GM13977 (cell line): Measurements from ENCODE around the gene C1orf167.

Source experiments
- DNase-seq: peaks from one replicate; pipeline ENCODE4 v3.0.0; 2012; ENCODE audit warnings: low spot score
- in situ Hi-C: fragments of 300-500 bp; cut with MboI; formaldehyde crosslinking; loops from one replicate; pipeline ENCODE4 v1.12.0; 2022; ENCODE audit warnings: low sequenced_read_pairs, low pct_unique_long_range_greater_than_20kb, mixed read lengths, inconsistent platforms; ENCODE audit not compliant: unreplicated experiment
- TF ChIP-seq, protein P1 (sequence below): IDR thresholded peaks from 2 replicates; pipeline ENCODE4 v1.5.1; 2012; ENCODE audit warnings: mild to moderate bottlenecking, control low read depth; ENCODE audit not compliant: insufficient read depth; ENCODE audit errors: extremely low read depth, missing control alignments

C1orf167 gene

DNA sequence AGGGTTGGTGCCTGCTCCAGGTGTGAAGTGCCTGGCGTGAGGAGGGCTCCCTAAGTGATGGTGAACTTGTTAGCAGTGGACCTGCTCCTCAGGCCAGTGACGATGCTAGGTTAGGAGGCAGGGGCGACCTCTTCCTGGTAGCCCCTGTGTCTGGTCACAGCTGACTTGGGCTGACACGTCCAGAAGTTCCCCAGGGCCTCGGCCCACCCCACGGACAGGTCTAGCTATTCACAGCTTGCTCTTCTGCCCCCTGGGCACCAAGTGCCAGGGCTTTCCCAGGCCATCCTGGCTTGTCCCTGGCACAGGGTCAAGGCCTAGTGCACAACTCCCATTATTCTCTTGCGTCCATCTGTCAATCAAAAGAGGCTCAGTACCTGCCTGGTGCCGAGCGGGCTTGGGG is 10.9 kb upstream of the C1orf167 start:
- no peak for DNase-seq
- in situ Hi-C loops, result no loop called here
- TF ChIP-seq, protein P1, sequence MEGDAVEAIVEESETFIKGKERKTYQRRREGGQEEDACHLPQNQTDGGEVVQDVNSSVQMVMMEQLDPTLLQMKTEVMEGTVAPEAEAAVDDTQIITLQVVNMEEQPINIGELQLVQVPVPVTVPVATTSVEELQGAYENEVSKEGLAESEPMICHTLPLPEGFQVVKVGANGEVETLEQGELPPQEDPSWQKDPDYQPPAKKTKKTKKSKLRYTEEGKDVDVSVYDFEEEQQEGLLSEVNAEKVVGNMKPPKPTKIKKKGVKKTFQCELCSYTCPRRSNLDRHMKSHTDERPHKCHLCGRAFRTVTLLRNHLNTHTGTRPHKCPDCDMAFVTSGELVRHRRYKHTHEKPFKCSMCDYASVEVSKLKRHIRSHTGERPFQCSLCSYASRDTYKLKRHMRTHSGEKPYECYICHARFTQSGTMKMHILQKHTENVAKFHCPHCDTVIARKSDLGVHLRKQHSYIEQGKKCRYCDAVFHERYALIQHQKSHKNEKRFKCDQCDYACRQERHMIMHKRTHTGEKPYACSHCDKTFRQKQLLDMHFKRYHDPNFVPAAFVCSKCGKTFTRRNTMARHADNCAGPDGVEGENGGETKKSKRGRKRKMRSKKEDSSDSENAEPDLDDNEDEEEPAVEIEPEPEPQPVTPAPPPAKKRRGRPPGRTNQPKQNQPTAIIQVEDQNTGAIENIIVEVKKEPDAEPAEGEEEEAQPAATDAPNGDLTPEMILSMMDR, result no peak

DNA sequence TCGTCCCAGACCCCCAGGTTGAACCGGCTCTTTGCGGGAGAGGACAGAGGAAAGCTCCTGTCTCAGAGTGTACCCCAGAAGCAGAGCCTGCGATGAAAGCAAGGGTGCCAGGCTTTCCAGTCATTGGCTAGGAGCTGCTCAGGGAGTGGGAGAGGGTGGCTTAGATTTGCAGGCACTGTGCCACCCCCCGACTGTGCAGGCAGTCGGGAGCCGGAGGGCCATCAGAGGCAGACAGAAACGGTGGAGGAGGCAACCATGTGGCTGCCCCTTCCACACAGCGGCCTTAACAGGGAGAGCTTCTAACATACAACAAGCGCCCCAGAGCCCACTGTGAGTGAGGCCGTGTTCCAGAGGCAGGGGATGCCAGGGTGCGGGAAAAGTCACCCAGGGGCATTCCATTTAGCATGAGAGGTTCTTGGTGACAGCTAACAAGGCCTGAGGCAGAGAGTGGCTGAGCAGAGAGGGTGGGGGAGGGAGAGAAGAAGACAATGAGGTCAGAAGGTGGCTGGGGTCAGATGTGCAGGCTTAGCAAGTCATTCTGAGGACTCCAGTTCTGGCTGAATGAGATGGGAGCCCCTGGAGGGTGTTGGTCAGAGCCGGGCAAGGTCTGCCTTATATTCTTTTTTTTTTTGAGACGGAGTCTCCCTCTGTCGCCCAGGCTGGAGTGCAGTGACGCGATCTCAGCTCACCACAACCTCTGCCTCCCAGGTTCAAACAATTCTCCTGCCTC is 9.5 kb upstream of the C1orf167 start:
- TF ChIP-seq, protein P1, result no peak
- in situ Hi-C loops, result no loop called here
- no peak for DNase-seq

DNA sequence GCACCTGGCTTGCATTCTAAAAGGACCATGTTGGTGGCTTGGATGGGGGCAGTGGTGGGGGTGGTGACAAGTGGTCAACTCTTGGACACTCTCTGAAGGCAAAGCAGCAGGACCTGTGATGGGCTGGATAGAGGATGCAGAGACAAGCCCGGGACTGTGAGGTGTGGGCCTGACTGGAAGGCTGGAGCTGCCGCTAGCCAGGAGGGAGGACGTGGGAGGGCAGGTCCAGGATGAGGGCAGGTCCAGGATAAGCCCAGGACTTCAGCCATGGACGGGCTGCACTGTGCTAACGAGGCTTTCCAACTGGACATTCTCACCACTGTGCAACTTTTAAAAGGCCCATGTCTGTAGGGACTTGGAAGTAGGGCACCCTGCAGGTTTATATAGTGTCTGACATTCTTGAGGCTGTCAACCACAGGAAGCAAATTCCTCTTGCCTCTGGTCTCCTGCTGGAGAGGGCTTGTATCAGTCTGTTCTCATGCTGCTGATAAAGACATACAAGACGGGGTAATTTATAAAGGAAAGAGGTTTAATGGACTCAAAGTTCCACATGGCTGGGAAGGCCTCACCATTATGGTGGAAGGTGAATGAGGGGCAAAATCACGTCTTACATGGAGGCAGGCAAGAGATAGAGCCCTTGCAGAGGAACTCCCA is 8.3 kb upstream of the C1orf167 start:
- TF ChIP-seq, protein P1, result no peak
- in situ Hi-C loops, result no loop called here
- DNase-seq, result no peak

DNA sequence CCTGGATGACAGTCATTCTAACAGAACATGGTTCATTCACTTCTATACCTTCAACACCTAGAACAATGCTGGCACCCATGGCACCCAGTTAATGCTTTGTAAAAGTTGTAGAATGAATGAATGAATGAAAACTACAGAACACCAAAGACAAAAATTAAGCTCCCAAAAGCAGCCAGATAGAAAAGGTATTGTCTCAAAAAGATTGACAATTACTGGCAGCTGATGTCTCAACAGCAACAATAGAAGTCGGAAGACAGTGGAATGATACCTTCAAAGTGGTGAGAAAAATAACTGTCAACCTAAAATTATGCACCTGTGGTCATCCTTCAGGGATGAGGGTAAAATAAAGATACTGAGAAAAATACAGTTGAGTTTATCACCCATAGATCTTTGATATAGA is 4.9 kb upstream of the C1orf167 start:
- TF ChIP-seq, protein P1, result no peak
- no peak for DNase-seq
- in situ Hi-C loops, result no loop called here

- DNase-seq, result no peak
- TF ChIP-seq, protein P1, result no peak
- in situ Hi-C loops, result no loop called here
These were observed 2.2 kb upstream of the C1orf167 start for GRCh38 chr1:11759791-11760190.

GRCh38 chr1:11761285-11761684 is 708 bp upstream of the C1orf167 start:
- TF ChIP-seq, protein P1, result no peak
- in situ Hi-C loops, result no loop called here
- no peak for DNase-seq
